ENCODE measurements around the gene CCDC30. TPM values are rescaled to one million over a fixed set of nuclear protein-coding genes. Genes with fewer than 3 reads are reported as not detected.

CCDC30 gene
- total RNA-seq, 4 donors from 2014 or later: 0.64 to 5.0 (median 2.0) TPM

DNA sequence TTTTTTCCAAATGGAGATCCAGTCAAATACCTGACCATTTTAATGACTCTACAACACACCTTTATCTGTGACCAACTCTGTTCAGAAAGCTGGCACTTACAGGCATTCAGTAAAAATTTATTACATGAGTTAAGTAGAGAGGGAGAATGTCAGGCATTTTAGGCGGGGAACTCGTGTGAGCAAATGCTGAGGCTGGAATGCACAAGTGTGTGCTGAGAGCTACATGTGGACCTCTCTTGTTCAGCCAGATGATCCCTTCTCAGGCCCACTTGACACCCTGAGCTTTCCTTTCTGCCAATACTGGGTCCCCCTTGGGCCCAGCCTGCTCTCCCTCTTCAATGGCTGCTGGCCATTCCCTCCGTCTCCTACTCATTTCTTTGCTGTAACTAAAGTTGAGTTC lies 206.8 kb downstream of the CCDC30 start:
- Histone ChIP-seq H3K9me3 (no peaks in the 10 kb centered on the region), H3K4me1 (peaks cover 2% of the 10 kb centered on the region), H3K27me3 (no peaks in the 10 kb centered on the region), H3K27ac (no peak overlapping the region), H3K4me3 (no peak overlapping the region), H3K36me3 (peaks cover 76% of the 10 kb centered on the region)
- TF ChIP-seq POLR2A (IDR thresholded peaks at IDR 0.05) (no peak), POLR2AphosphoS5 (IDR thresholded peaks at IDR 0.05) (no peak), EP300 (IDR thresholded peaks at IDR 0.05) (no peak)
- TF ChIP-seq, protein P1, sequence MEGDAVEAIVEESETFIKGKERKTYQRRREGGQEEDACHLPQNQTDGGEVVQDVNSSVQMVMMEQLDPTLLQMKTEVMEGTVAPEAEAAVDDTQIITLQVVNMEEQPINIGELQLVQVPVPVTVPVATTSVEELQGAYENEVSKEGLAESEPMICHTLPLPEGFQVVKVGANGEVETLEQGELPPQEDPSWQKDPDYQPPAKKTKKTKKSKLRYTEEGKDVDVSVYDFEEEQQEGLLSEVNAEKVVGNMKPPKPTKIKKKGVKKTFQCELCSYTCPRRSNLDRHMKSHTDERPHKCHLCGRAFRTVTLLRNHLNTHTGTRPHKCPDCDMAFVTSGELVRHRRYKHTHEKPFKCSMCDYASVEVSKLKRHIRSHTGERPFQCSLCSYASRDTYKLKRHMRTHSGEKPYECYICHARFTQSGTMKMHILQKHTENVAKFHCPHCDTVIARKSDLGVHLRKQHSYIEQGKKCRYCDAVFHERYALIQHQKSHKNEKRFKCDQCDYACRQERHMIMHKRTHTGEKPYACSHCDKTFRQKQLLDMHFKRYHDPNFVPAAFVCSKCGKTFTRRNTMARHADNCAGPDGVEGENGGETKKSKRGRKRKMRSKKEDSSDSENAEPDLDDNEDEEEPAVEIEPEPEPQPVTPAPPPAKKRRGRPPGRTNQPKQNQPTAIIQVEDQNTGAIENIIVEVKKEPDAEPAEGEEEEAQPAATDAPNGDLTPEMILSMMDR (IDR thresholded peaks at IDR 0.05): no peak
- DNase-seq (ENCODE audit: low spot score in 2 of 2): no peak
- WGBS: 93% methylated on average over 3 of the region's 3 CpGs

DNA sequence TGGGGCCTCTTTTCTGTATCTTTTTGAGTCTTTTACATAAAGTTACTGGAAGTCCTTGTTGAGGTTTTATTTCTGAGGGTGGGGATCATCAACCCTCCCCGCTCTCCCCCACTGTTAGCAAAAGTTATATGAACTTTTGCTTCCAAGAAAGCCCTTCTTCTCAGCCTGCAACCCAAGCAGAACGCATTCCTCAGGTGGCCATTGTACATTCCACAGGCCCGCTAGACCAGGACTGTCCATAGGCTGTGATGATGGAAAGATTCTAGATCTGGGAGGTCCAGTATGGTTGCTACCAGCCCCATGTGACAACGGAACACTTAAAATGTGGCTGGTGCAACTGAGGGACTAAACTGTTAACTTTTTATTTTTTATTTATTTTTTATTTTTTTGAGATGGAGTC lies 207.3 kb downstream of the CCDC30 start:
- 96% methylated on average over 4 of the region's 4 CpGs for WGBS
- TF ChIP-seq, protein P1 (IDR thresholded peaks at IDR 0.05): no peak
- TF ChIP-seq POLR2A (IDR thresholded peaks at IDR 0.05): no peak
- TF ChIP-seq EP300 (IDR thresholded peaks at IDR 0.05): no peak
- TF ChIP-seq POLR2AphosphoS5 (IDR thresholded peaks at IDR 0.05): no peak
- H3K4me1 ChIP-seq: peaks cover 2% of the 10 kb centered on the region
- H3K4me3 ChIP-seq: no peak overlapping the region
- H3K27ac ChIP-seq: no peak overlapping the region
- no peak for DNase-seq (ENCODE audit: low spot score in 2 of 2)
- peaks cover 76% of the 10 kb centered on the region for H3K36me3 ChIP-seq
- no peaks in the 10 kb centered on the region for H3K27me3 ChIP-seq
- H3K9me3 ChIP-seq: no peaks in the 10 kb centered on the region

DNA sequence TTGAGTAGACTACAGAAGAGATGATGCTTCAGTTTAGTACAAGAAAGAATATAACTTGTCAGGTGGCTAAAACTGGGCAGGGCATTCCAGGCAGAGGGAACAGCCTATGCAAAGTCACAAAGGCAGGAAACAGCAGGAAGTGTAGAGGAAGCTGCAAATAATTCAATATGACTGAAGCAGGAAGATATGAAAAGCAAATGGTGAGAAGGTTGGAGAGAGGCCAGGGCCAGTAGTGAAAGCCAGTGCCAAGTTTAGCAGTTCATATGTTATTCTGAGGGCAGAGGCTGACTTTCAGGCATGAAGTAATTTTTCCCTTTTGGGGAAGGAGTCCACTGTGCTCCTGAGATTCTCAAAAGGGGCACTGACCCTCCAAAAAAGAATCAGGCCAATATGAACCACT lies 211.1 kb downstream of the CCDC30 start:
- H3K36me3 ChIP-seq: peaks cover 43% of the 10 kb centered on the region

DNA sequence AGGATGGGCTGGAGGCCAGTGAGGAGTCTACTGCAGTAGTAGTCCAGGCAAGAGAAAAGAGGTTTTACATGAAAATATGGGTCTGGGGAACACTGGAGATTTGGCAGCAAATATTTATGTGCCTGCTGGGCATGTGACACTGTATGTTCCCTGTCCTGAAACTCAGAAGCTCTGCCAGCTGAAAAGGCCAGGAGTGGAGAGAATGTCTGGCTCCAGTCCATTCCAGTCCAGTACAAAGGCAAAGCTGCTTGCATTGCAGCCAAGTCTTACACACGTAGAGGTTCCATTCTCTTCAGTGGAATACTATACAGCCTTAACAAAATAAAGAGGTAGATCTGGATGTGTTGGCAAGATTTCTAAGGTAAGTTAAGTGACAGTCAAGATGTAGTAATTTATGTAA lies 211.6 kb downstream of the CCDC30 start:
- WGBS: 37% methylated on average over 1 of the region's 1 CpG
- no peak for DNase-seq (ENCODE audit: low spot score in 2 of 2)
- Histone ChIP-seq H3K4me1 (peaks cover 2% of the 10 kb centered on the region), H3K9me3 (no peaks in the 10 kb centered on the region), H3K36me3 (peaks cover 41% of the 10 kb centered on the region), H3K27ac (no peak overlapping the region), H3K4me3 (no peak overlapping the region), H3K27me3 (no peaks in the 10 kb centered on the region)
- TF ChIP-seq POLR2AphosphoS5 (IDR thresholded peaks at IDR 0.05) (no peak), EP300 (IDR thresholded peaks at IDR 0.05) (no peak), POLR2A (IDR thresholded peaks at IDR 0.05) (no peak)
- TF ChIP-seq, protein P1 (IDR thresholded peaks at IDR 0.05): no peak

More for the DNA sequence above, 211.1 kb downstream of the CCDC30 start:
- no peak overlapping the region for H3K4me3 ChIP-seq
- H3K27ac ChIP-seq: no peak overlapping the region
- H3K9me3 ChIP-seq: no peaks in the 10 kb centered on the region
- no peak for DNase-seq (ENCODE audit: low spot score in 2 of 2)
- peaks cover 2% of the 10 kb centered on the region for H3K4me1 ChIP-seq
- no peak for TF ChIP-seq POLR2A (IDR thresholded peaks at IDR 0.05)
- TF ChIP-seq EP300 (IDR thresholded peaks at IDR 0.05): no peak
- no peak for TF ChIP-seq POLR2AphosphoS5 (IDR thresholded peaks at IDR 0.05)
- TF ChIP-seq, protein P1 (IDR thresholded peaks at IDR 0.05): no peak
- H3K27me3 ChIP-seq: no peaks in the 10 kb centered on the region

DNA sequence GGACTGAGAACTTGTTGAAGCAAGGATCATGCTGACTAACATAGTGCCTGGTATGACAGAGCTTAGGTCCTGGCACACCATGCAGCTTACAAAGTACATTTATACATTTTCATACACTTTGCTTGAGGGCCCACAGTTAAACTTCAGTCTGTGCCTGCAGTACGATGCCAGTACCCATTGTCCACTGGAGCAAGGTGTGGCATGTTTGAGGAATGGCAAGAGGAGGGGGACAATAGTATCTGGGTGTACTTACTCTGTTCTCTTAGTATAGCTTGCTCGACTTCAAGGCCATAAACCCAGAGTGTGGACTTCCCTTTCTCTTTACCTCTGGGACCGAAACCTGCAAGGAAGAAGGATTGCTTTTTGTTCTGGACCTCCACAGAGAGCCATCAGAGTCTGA lies 212.4 kb downstream of the CCDC30 start:
- Histone ChIP-seq H3K27ac (no peak overlapping the region), H3K9me3 (no peaks in the 10 kb centered on the region), H3K4me1 (peaks cover 2% of the 10 kb centered on the region), H3K27me3 (no peaks in the 10 kb centered on the region), H3K36me3 (peaks cover 33% of the 10 kb centered on the region), H3K4me3 (no peak overlapping the region)
- WGBS: 86% methylated on average over 3 of the region's 3 CpGs
- TF ChIP-seq, protein P1 (IDR thresholded peaks at IDR 0.05): no peak
- TF ChIP-seq POLR2A (IDR thresholded peaks at IDR 0.05) (no peak), EP300 (IDR thresholded peaks at IDR 0.05) (no peak), POLR2AphosphoS5 (IDR thresholded peaks at IDR 0.05) (no peak)
- DNase-seq (ENCODE audit: low spot score in 2 of 2): no peak
